Muscle layer of duodenum (tissue), 2 donors: Measurements from ENCODE around the gene NPIPB6.

Experiments used
- H3K27ac ChIP-seq: one replicate; pipeline ENCODE4 v1.7.0; 2013; ENCODE audit warnings: mild to moderate bottlenecking, low read length
- H3K27me3 ChIP-seq: one replicate; pipeline ENCODE4 v1.7.0; 2013; ENCODE audit warnings: low read depth, mild to moderate bottlenecking, control low read depth, low read length
- H3K36me3 ChIP-seq, 2 donors: one replicate each; pipeline ENCODE4 v1.7.0; 2013; ENCODE audit warnings: low read length in 2 of 2, control low read depth in 1 of 2, mild to moderate bottlenecking in 1 of 2; ENCODE audit not compliant: insufficient read depth in 2 of 2, control insufficient read depth in 1 of 2
- H3K4me1 ChIP-seq, 2 donors: one replicate each; pipeline ENCODE4 v1.7.0; 2013; ENCODE audit warnings: low read length in 2 of 2, mild to moderate bottlenecking in 2 of 2, control low read depth in 1 of 2, moderate library complexity in 1 of 2; ENCODE audit not compliant: insufficient read depth in 2 of 2, control insufficient read depth in 1 of 2
- H3K4me3 ChIP-seq, 2 donors: one replicate each; pipeline ENCODE4 v1.7.0; 2013; ENCODE audit warnings: low read length in 2 of 2, low read depth in 1 of 2, mild to moderate bottlenecking in 1 of 2
- H3K9me3 ChIP-seq, 2 donors: one replicate each; pipeline ENCODE4 v1.7.0; 2013; ENCODE audit warnings: low read length in 2 of 2, control low read depth in 1 of 2, mild to moderate bottlenecking in 1 of 2; ENCODE audit not compliant: control insufficient read depth in 1 of 2
- donor health status: healthy.

Gene NPIPB6

GRCh38 chr16:28308794-28309584 lies 54.3 kb downstream of the NPIPB6 start:
- Histone ChIP-seq H3K4me3 (no peak overlapping the region), H3K27ac (no peak overlapping the region), H3K4me1 (no peaks in the 10 kb centered on the region), H3K27me3 (no peaks in the 10 kb centered on the region), H3K36me3 (no peaks in the 10 kb centered on the region), H3K9me3 (no peaks in the 10 kb centered on the region)

- no peak overlapping the region for H3K27ac ChIP-seq
- H3K9me3 ChIP-seq = no peaks in the 10 kb centered on the region
- H3K4me3 ChIP-seq = no peak overlapping the region
- no peaks in the 10 kb centered on the region for H3K36me3 ChIP-seq
- no peaks in the 10 kb centered on the region for H3K4me1 ChIP-seq
- H3K27me3 ChIP-seq = no peaks in the 10 kb centered on the region
Measured at GRCh38 chr16:28307936-28308335, 55.4 kb downstream of the NPIPB6 start.

GRCh38 chr16:28304214-28304613 lies 59.1 kb downstream of the NPIPB6 start:
- H3K36me3 ChIP-seq = no peaks in the 10 kb centered on the region
- no peaks in the 10 kb centered on the region for H3K9me3 ChIP-seq
- H3K27ac ChIP-seq = no peak overlapping the region
- H3K27me3 ChIP-seq = no peaks in the 10 kb centered on the region
- H3K4me1 ChIP-seq = no peaks in the 10 kb centered on the region
- no peak overlapping the region for H3K4me3 ChIP-seq

- no peak overlapping the region for H3K4me3 ChIP-seq
- H3K9me3 ChIP-seq = no peaks in the 10 kb centered on the region
- H3K27me3 ChIP-seq = no peaks in the 10 kb centered on the region
- no peak overlapping the region for H3K27ac ChIP-seq
- H3K36me3 ChIP-seq = no peaks in the 10 kb centered on the region
- no peaks in the 10 kb centered on the region for H3K4me1 ChIP-seq
Measured at GRCh38 chr16:28303132-28303531, 60.2 kb downstream of the NPIPB6 start.

- Histone ChIP-seq H3K27me3 (no peaks in the 10 kb centered on the region), H3K4me1 (no peaks in the 10 kb centered on the region), H3K27ac (no peak overlapping the region), H3K36me3 (no peaks in the 10 kb centered on the region), H3K9me3 (no peaks in the 10 kb centered on the region), H3K4me3 (no peak overlapping the region)
Measured at GRCh38 chr16:28301620-28302019, 61.7 kb downstream of the NPIPB6 start.

GRCh38 chr16:28301154-28301553 lies 62.2 kb downstream of the NPIPB6 start:
- Histone ChIP-seq H3K9me3 (no peaks in the 10 kb centered on the region), H3K27ac (no peak overlapping the region), H3K4me1 (no peaks in the 10 kb centered on the region), H3K36me3 (no peaks in the 10 kb centered on the region), H3K4me3 (no peak overlapping the region), H3K27me3 (no peaks in the 10 kb centered on the region)

GRCh38 chr16:28300327-28300726 lies 63.0 kb downstream of the NPIPB6 start:
- no peaks in the 10 kb centered on the region for H3K36me3 ChIP-seq
- no peaks in the 10 kb centered on the region for H3K27me3 ChIP-seq
- no peaks in the 10 kb centered on the region for H3K4me1 ChIP-seq
- no peak overlapping the region for H3K4me3 ChIP-seq
- no peaks in the 10 kb centered on the region for H3K9me3 ChIP-seq
- no peak overlapping the region for H3K27ac ChIP-seq

- Histone ChIP-seq H3K27me3 (peaks cover 6% of the 10 kb centered on the region), H3K9me3 (no peaks in the 10 kb centered on the region), H3K36me3 (no peaks in the 10 kb centered on the region), H3K4me3 (no peak overlapping the region), H3K27ac (no peak overlapping the region), H3K4me1 (peaks cover 0 to 2% of the 10 kb centered on the region in 2 donors)
Measured at GRCh38 chr16:28298511-28298878, 64.8 kb downstream of the NPIPB6 start.

GRCh38 chr16:28297784-28298510 lies 65.4 kb downstream of the NPIPB6 start:
- H3K27ac ChIP-seq = no peak overlapping the region
- no peak overlapping the region for H3K4me3 ChIP-seq
- H3K36me3 ChIP-seq = no peaks in the 10 kb centered on the region
- peaks cover 0 to 8% of the 10 kb centered on the region in 2 donors for H3K4me1 ChIP-seq
- H3K9me3 ChIP-seq = no peaks in the 10 kb centered on the region
- H3K27me3 ChIP-seq = peaks cover 11% of the 10 kb centered on the region

GRCh38 chr16:28297308-28297707 lies 66.0 kb downstream of the NPIPB6 start:
- Histone ChIP-seq H3K4me3 (no peak overlapping the region), H3K36me3 (no peaks in the 10 kb centered on the region), H3K27ac (no peak overlapping the region), H3K9me3 (no peaks in the 10 kb centered on the region), H3K4me1 (peaks cover 0 to 12% of the 10 kb centered on the region in 2 donors), H3K27me3 (peaks cover 14% of the 10 kb centered on the region)

- Histone ChIP-seq H3K36me3 (no peaks in the 10 kb centered on the region), H3K9me3 (no peaks in the 10 kb centered on the region), H3K27ac (no peak overlapping the region), H3K4me1 (peaks cover 0 to 16% of the 10 kb centered on the region in 2 donors), H3K27me3 (peaks cover 14% of the 10 kb centered on the region), H3K4me3 (no peak overlapping the region)
Measured at GRCh38 chr16:28295276-28295675, 68.0 kb downstream of the NPIPB6 start.
